HEK293T (cell line): ENCODE results near the gene CEP164.
"Not testable (repeated sequence)": the region's sequence is repeated elsewhere in the genome, so short reads cannot be mapped to it uniquely, and the experiment has no call there.

Experiments
- CTCF ChIA-PET: fragments of 350-600 bp; formaldehyde crosslinking; extraction: SDS; loops from one replicate; lab custom pipeline; 2021; ENCODE audit warnings: antibody characterized with exemption, inconsistent platforms; lab: Yijun Ruan, JAX
- POLR2A ChIA-PET: fragments of 350-600 bp; formaldehyde crosslinking; extraction: SDS; loops from one replicate; lab custom pipeline; 2020; ENCODE audit warnings: antibody characterized with exemption, inconsistent platforms; lab: Yijun Ruan, JAX
- DNase-seq: peaks from one replicate; pipeline ENCODE4 v3.0.0; 2012; ENCODE audit warnings: mixed read lengths; ENCODE audit errors: extremely low spot score
- ARNT ChIP-seq: fragments of 450-650 bp; IDR thresholded peaks from 2 replicates; pipeline ENCODE4 v1.6.1; 2017; ENCODE audit warnings: mild to moderate bottlenecking
- BHLHE40 ChIP-seq: fragments of 450-650 bp; IDR thresholded peaks from 2 replicates; pipeline ENCODE4 v1.6.1; 2016; ENCODE audit warnings: mild to moderate bottlenecking, moderate library complexity, borderline replicate concordance
- CTBP1 ChIP-seq: fragments of 450-650 bp; IDR thresholded peaks from 2 replicates; pipeline ENCODE4 v1.6.1; 2016; ENCODE audit warnings: borderline replicate concordance
- ELF4 ChIP-seq: fragments of 450-650 bp; IDR thresholded peaks from 2 replicates; pipeline ENCODE4 v1.6.1; 2017; ENCODE audit warnings: antibody characterized with exemption
- FOXA1 ChIP-seq: fragments of 450-650 bp; IDR thresholded peaks from 2 replicates; pipeline ENCODE4 v1.6.1; 2016; ENCODE audit warnings: mild to moderate bottlenecking
- FOXK2 ChIP-seq: fragments of 450-650 bp; IDR thresholded peaks from 2 replicates; pipeline ENCODE4 v1.6.1; 2016; ENCODE audit warnings: mild to moderate bottlenecking
- FOXM1 ChIP-seq: fragments of 450-650 bp; IDR thresholded peaks from 2 replicates; pipeline ENCODE4 v1.6.1; 2017; ENCODE audit warnings: mild to moderate bottlenecking, borderline replicate concordance
- HDGF ChIP-seq: fragments of 450-650 bp; IDR thresholded peaks from 2 replicates; pipeline ENCODE4 v1.6.1; 2017; ENCODE audit warnings: antibody characterized with exemption, borderline replicate concordance
- L3MBTL2 ChIP-seq: fragments of 450-650 bp; conservative IDR thresholded peaks from 2 replicates; pipeline ENCODE4 v1.6.1; 2016; ENCODE audit warnings: mild to moderate bottlenecking
- LEF1 ChIP-seq: fragments of 450-650 bp; IDR thresholded peaks from 2 replicates; pipeline ENCODE4 v1.6.1; 2017; ENCODE audit warnings: mild to moderate bottlenecking, borderline replicate concordance
- NFRKB ChIP-seq: fragments of 450-650 bp; IDR thresholded peaks from 2 replicates; pipeline ENCODE4 v1.6.1; 2016; ENCODE audit warnings: mild to moderate bottlenecking, moderate library complexity
- SP1 ChIP-seq: fragments of 450-650 bp; IDR thresholded peaks from 2 replicates; pipeline ENCODE4 v1.6.1; 2017
- SUZ12 ChIP-seq: fragments of 450-650 bp; IDR thresholded peaks from 2 replicates; pipeline ENCODE4 v1.6.1; 2016; ENCODE audit warnings: mild to moderate bottlenecking
- TARDBP ChIP-seq: fragments of 450-650 bp; IDR thresholded peaks from 2 replicates; pipeline ENCODE4 v1.6.1; 2016
- ZNF384 ChIP-seq: fragments of 450-650 bp; IDR thresholded peaks from 2 replicates; pipeline ENCODE4 v1.6.1; 2016
- TF ChIP-seq, protein P1 (sequence below): fragments of 450-650 bp; IDR thresholded peaks from 2 replicates; pipeline ENCODE4 v1.6.1; 2016

CEP164 gene

DNA sequence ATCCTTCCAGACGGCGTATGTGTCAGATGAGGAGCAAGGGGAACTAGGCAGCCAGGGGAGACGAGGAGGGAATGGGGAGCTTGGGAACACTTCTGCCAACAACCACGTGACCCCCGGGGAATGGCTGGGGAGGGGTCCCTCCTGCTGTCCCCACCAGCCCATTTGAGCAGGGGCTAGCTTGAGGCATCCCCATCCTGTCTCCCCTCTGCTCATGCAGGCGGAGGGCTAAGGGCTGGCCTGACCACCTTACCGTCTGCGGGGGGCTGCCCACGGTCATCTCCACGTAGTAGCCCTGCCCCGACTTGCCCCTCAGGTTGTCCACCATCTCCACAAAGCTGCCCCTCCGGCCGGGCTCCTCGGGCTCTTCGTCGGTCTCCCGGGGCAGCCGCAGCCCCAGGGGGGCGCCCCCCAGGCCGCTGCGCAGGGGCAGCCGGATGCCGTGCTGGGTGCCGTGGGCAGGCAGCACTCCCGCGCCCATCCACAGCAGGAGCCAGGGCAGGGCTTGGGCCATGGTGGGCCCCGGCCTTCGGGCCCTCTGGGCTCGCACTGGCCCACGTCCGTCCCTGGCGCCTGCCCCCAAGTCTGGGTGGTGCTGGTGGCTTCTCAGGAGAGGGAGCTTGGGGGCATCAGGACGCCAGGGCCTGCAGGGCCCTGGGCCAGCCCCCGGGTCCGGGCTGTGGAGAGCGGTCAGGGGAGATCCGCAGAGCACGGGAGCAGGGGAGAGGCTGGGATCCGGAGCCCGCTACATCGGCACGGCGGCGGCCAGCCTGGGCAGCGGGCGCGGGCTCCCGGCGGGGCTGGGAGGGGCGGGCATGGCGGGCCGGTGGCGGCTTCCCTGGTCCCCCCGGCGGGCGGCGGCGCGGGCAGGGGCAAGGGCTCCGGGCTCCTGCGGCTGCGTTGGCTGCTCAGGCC lies 12.1 kb upstream of the CEP164 start:
- ChIA-PET CTCF (interaction anchor here (0.6 to 1.2 kb wide), 2 partner anchors 19 to 402 kb away, joined by 3 to 10 read pairs; no protein-coding TSS in a partner anchor), POLR2A (interaction anchor here (1.2 to 2.4 kb wide), 2 partner anchors 12 to 19 kb away, joined by 3 to 16 read pairs; partner anchors contain the start of gene CEP164)
- TF ChIP-seq FOXM1 (no peak), ELF4 (no peak), NFRKB (no peak), ARNT (no peak), FOXA1 (no peak), CTBP1 (no peak), BHLHE40 (no peak), TARDBP (no peak), HDGF (no peak), FOXK2 (no peak), ZNF384 (no peak)
- TF ChIP-seq, protein P1, sequence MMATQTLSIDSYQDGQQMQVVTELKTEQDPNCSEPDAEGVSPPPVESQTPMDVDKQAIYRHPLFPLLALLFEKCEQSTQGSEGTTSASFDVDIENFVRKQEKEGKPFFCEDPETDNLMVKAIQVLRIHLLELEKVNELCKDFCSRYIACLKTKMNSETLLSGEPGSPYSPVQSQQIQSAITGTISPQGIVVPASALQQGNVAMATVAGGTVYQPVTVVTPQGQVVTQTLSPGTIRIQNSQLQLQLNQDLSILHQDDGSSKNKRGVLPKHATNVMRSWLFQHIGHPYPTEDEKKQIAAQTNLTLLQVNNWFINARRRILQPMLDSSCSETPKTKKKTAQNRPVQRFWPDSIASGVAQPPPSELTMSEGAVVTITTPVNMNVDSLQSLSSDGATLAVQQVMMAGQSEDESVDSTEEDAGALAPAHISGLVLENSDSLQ: no peak
- DNase-seq: peak; percentile 33

DNA sequence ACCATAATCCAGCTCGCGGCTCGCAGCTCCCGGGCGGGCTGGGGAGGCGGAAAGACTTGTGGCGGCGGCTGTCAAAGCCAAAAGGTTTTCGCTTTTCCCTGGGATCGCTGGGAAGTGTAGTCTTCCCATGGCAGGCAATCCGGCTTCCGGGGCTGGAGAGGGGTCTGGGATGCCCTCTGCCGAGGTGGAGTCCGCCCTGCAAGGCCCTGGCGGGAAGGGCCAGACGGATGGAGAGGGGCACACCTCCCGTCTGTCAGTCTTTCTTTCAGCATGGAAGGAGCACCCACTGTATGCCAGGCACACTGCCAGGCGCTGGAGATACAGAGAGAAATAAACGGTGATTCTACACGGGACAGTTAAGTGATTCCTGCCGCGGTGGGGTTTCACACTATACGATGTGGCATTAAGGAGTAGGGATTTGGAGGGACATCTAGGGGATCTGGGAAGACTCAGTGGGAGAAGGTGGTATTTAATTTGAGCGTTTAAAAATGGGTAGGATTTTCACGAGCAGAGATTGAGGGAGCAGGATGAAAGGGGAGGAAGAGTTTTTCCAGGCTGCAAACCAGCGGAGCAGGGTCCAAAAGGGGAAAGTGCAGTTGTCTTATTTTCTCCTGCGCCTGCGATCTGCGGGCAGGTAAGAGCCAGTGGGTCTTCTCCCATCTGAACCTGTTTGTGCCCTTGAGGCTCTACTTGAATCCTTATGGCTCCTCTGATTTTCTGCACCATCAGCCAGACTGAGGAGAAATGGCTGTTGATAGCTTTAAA lies 11.3 kb upstream of the CEP164 start, which contains the start of gene BACE1:
BACE1 (minus strand) TSS at position 60 of the 765 bp plus-strand sequence. CDS start 461 bp downstream, outside the sequence.
- DNase-seq: peak; percentile 91
- TF ChIP-seq FOXM1 (no peak), FOXK2 (no peak), ZNF384 (no peak), BHLHE40 (no peak), ELF4 (0 out of 2 replicates have a peak, but pooled peaks have one; percentile 25)
- TF ChIP-seq, protein P1: peak; percentile 64
- POLR2A ChIA-PET: interaction anchor here (1.2 to 2.4 kb wide), 2 partner anchors 11 to 20 kb away, joined by 3 to 16 read pairs; partner anchors contain the start of gene CEP164
- CTCF ChIA-PET: interaction anchor here (1.2 kb wide), 1 partner anchor 20 kb away, joined by 3 read pairs; no protein-coding TSS in a partner anchor

DNA sequence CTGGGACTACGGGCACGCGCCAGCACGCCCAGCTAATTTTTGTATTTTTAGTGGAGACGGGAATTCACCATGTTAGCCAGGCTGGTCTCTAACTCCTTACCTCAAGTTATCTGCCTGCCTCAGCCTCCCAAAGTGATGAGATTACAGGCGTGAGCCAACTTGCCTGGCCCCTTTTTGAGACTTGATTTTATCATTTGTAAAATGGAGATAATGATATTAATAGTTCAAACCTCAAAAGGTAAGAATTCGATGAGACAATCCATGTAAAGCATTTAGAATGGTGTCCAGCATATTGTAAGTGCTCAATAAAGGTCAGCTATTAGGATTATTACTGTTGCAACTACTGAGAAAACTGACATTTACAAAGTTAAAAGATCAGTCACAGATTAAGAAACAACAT lies 8.9 kb upstream of the CEP164 start:
- DNase-seq: no peak
- no peak for TF ChIP-seq SUZ12
- TF ChIP-seq CTBP1: no peak
- no peak for TF ChIP-seq BHLHE40
- no peak for TF ChIP-seq FOXA1
- no peak for TF ChIP-seq LEF1
- TF ChIP-seq, protein P1: no peak
- TF ChIP-seq FOXM1: no peak
- TF ChIP-seq ZNF384: no peak
- CTCF ChIA-PET: interaction anchor here (0.7 kb wide), 1 partner anchor 9 kb away, joined by 7 read pairs; the partner anchor contains the start of gene CEP164
- POLR2A ChIA-PET: interaction anchor here (1.3 kb wide), 1 partner anchor 9 kb away, joined by 4 read pairs; the partner anchor contains the start of gene CEP164

DNA sequence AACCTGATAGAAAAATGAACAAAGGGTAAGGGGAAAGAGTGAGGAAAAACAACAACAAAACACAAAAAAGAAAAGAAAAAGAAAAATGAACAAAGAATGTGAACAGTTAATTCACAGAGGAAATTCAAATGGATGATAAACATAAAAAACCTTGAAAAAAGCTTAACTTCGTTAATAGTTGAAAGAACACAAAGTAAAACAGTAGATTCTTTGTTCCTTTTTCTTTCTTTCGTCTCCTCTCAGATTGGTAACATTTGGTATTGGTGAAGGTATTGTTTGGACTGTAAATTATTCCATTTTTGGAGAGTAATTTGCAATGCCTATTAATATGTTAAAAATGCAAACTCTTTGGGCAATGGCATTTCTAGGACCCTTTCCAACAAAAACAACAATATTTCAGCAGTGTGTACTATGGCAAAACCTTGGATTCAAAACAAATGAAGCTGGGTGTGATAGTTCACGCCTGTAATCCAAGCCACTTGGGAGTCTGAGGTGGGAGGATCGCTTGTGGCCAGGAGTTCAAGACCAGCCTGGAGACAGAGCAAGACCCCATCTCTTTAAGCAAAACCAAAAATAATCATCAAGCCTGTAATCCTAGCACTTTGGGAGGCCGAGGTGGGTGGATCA lies 8.3 kb upstream of the CEP164 start:
- DNase-seq: no peak
- POLR2A ChIA-PET: interaction anchor here (1.3 kb wide), 1 partner anchor 8 kb away, joined by 4 read pairs; the partner anchor contains the start of gene CEP164

DNA sequence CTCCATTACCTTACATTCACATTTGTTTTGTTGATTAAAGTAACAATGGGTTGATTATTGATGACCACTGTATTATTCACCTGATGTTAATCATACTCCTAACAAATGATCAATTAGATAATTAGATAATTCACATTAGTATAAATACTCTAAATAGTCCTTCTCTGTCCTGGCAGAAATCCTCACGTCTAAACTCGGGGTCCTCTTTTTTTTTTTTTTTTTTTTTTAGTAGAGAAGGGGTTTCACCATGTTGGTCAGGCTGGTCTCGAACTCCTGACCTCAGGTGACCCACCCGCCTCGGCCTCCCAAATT lies 443 bp upstream of the CEP164 start:
- CTCF ChIA-PET: interaction anchor here (1.2 to 1.3 kb wide), 2 partner anchors 20 to 99 kb away, joined by 3 read pairs; no protein-coding TSS in a partner anchor
- TF ChIP-seq ZNF384: peak; percentile 59
- POLR2A ChIA-PET: interaction anchor here (1.0 to 1.9 kb wide), 2 partner anchors 8 to 11 kb away, joined by 4 to 16 read pairs; partner anchors contain the start of gene BACE1
- DNase-seq: not testable (repeated sequence)

More for the DNA sequence above, 8.3 kb upstream of the CEP164 start:
- CTCF ChIA-PET: interaction anchor here (0.7 kb wide), 1 partner anchor 9 kb away, joined by 7 read pairs; the partner anchor contains the start of gene CEP164
- TF ChIP-seq L3MBTL2: no peak
- no peak for TF ChIP-seq HDGF
- no peak for TF ChIP-seq SP1
- no peak for TF ChIP-seq ARNT
- TF ChIP-seq BHLHE40: no peak
- no peak for TF ChIP-seq TARDBP
- TF ChIP-seq SUZ12: no peak
- TF ChIP-seq, protein P1: no peak
